GM20000 (cell line): ENCODE measurements around the gene ACSF3.

ENCODE experiments used
- DNase-seq: peaks from one replicate; pipeline ENCODE4 v3.0.0; 2012; ENCODE audit warnings: low spot score
- TF ChIP-seq, protein P1 (sequence below): IDR thresholded peaks from 2 replicates; pipeline ENCODE4 v1.5.1; 2012; ENCODE audit warnings: mild to moderate bottlenecking, control low read depth; ENCODE audit errors: extremely low read depth, missing control alignments

ACSF3 gene

DNA sequence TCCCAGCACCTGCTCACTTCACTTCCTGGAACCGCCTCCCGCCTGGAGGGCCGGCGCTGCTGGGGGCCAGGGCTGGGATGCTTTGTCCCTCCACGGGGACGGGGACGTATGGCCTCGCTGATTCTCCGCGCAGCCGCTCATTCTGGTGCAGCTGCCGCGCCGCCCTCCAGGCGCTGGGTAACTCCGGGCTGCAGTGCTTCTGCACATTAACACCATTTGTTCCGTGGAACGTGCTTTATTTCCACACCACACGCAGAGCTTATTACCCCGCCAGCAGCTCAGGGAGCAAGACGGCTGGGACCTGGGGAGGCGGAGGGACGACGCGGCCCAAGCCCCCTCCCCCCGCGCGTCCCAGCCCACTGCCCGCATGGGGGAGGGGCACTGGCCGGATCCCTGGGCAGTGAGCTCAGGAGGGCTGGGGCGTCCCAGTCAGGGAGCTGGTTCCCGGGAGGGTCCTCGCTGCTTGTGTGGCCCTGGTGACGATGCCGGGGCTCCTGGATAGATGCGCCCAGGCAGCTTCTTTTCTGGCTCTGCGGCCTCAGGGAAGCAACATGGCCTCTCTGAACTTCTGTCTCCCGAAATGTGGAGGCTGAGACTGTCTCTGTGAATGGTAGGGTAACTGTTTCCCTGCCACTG lies 45.4 kb upstream of the ACSF3 start:
- TF ChIP-seq, protein P1, sequence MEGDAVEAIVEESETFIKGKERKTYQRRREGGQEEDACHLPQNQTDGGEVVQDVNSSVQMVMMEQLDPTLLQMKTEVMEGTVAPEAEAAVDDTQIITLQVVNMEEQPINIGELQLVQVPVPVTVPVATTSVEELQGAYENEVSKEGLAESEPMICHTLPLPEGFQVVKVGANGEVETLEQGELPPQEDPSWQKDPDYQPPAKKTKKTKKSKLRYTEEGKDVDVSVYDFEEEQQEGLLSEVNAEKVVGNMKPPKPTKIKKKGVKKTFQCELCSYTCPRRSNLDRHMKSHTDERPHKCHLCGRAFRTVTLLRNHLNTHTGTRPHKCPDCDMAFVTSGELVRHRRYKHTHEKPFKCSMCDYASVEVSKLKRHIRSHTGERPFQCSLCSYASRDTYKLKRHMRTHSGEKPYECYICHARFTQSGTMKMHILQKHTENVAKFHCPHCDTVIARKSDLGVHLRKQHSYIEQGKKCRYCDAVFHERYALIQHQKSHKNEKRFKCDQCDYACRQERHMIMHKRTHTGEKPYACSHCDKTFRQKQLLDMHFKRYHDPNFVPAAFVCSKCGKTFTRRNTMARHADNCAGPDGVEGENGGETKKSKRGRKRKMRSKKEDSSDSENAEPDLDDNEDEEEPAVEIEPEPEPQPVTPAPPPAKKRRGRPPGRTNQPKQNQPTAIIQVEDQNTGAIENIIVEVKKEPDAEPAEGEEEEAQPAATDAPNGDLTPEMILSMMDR, result no peak
- no peak for DNase-seq

DNA sequence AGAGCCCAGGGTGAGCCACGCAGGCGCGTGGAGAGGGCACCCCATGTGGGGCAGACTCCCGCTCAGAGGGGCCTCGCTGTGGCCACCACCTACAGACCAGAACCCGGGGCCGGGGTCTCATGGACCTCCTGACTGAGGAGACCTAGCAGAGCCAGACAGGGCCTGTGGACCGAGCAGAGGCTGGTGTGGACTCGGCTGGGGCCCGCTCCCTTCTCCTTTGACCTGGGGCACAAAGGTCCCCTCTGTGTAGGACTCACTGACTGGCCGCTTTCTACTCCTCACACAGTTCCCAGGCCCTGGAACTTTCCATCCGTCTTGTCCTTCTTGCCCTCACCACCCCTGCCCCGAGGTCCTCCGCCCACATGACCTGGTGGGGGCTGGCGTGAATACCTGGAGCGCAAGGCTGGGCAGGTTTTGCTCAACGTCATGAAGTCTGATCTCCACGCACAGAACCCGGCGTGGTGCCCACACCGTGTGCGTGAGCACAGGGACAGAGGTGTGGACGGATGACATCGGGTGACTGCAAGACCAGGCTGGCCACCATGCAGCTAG lies 44.7 kb upstream of the ACSF3 start:
- TF ChIP-seq, protein P1, result no peak
- no peak for DNase-seq

- TF ChIP-seq, protein P1, result no peak
- DNase-seq, result no peak
These were observed 44.1 kb upstream of the ACSF3 start for GRCh38 chr16:89049484-89050118.

- TF ChIP-seq, protein P1, result no peak
- no peak for DNase-seq
These were observed 43.4 kb upstream of the ACSF3 start for GRCh38 chr16:89050119-89050867.

GRCh38 chr16:89050868-89051311 lies 42.8 kb upstream of the ACSF3 start:
- no peak for DNase-seq

DNA sequence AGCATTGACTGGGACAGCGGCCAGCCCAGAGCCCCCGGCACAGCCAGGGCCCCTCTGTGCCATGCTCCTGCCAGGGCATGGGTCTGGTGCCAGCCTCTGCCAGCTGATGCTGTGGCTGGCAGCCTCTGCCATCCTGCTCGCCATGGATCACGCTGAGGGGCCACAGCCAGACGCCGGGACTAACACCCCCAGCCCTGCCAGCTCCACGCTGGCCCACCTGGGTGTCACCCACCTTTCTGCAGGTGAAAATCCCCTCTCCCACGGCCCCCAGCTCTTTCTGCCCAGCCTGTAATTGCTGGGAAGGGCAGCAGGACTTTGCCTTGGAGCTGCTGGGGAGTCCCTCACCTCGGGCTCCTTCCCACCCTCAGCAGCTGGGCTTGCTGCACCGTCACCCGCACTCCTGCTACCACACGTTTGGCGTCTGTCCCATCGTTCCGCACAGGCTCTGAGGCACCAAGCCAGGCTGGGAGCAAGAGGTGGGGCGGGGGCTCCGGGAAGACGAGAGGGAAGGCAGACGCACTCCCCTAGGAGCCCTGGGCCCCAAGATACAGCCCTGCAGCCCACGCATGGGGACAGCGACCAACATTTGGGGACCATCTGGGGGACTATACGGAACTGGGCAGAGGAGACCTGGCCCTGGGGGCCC lies 42.0 kb upstream of the ACSF3 start:
- DNase-seq, result no peak
- TF ChIP-seq, protein P1, result no peak

More at GRCh38 chr16:89050868-89051311, 42.8 kb upstream of the ACSF3 start:
- TF ChIP-seq, protein P1, result no peak
